GM19025 (cell line): ENCODE results near the gene CDC42SE2.
A peak's percentile ranks its signal among the peaks of the same experiment; 100 is the strongest.
"Not testable (repeated sequence)": the region's sequence is repeated elsewhere in the genome, so short reads cannot be mapped to it uniquely, and the experiment has no call there.

Source experiments
- ATAC-seq: cut with Tn5 transposase; IDR thresholded peaks from one replicate; pipeline ENCODE4 v1.9.1; 2021; ENCODE audit warnings: mild to moderate bottlenecking, low read depth, moderate library complexity; ENCODE audit not compliant: unreplicated experiment

The CDC42SE2 gene

GRCh38 chr5:131361677-131362315 lies 97.9 kb downstream of the CDC42SE2 start:
- no peak for ATAC-seq

- ATAC-seq, result no peak
Observed at GRCh38 chr5:131363811-131364506, 100.1 kb downstream of the CDC42SE2 start.

GRCh38 chr5:131364507-131365050 lies 100.7 kb downstream of the CDC42SE2 start:
- ATAC-seq, result no peak

- ATAC-seq, result no peak
Observed at GRCh38 chr5:131366428-131366827, 102.6 kb downstream of the CDC42SE2 start.

- ATAC-seq, result no peak
Observed at GRCh38 chr5:131367219-131367860, 103.5 kb downstream of the CDC42SE2 start.

GRCh38 chr5:131368866-131369265 lies 105.0 kb downstream of the CDC42SE2 start:
- no peak for ATAC-seq

GRCh38 chr5:131369558-131369957 lies 105.7 kb downstream of the CDC42SE2 start:
- ATAC-seq, result no peak

GRCh38 chr5:131371835-131372234 lies 108.0 kb downstream of the CDC42SE2 start:
- no peak for ATAC-seq

GRCh38 chr5:131373265-131373664 lies 109.4 kb downstream of the CDC42SE2 start:
- ATAC-seq, result no peak

- ATAC-seq, result no peak
Observed at GRCh38 chr5:131375351-131375750, 111.5 kb downstream of the CDC42SE2 start.

- no peak for ATAC-seq
Observed at GRCh38 chr5:131377346-131377745, 113.5 kb downstream of the CDC42SE2 start.

GRCh38 chr5:131377785-131378325 lies 114.0 kb downstream of the CDC42SE2 start:
- ATAC-seq, result no peak

- ATAC-seq, result peak; percentile 16
Observed at GRCh38 chr5:131378721-131379541, 115.1 kb downstream of the CDC42SE2 start.

- ATAC-seq, result peak; percentile 33
Observed at GRCh38 chr5:131379723-131380122, 115.9 kb downstream of the CDC42SE2 start.

GRCh38 chr5:131380238-131380637 lies 116.4 kb downstream of the CDC42SE2 start:
- ATAC-seq, result not testable (repeated sequence)

- ATAC-seq, result no peak
Observed at GRCh38 chr5:131381021-131381420, 117.2 kb downstream of the CDC42SE2 start.

- ATAC-seq, result peak; percentile 43
Observed at GRCh38 chr5:131381777-131382176, 117.9 kb downstream of the CDC42SE2 start.

GRCh38 chr5:131382407-131383395 lies 118.8 kb downstream of the CDC42SE2 start:
- ATAC-seq, result peak; percentile 56

GRCh38 chr5:131384173-131384572 lies 120.3 kb downstream of the CDC42SE2 start:
- ATAC-seq, result no peak
